ENCODE data around the gene SAP130.

SAP130 gene

GRCh38 chr2:128027801-128028667 is at the start of gene SAP130:
Gene SAP130 (minus strand): TSS chr2:128028059. CDS start chr2:128026292, 1,767 bp downstream.
- ATAC-seq: peak; percentile 92
- no peak for TF ChIP-seq PPARA (CRISPR knock-in tag; IDR thresholded peaks at IDR 0.05; ENCODE audit: borderline replicate concordance)
- TF ChIP-seq ISL1 (CRISPR knock-in tag; IDR thresholded peaks at IDR 0.05): no peak
- TF ChIP-seq ZFP30 (CRISPR knock-in tag; IDR thresholded peaks at IDR 0.05): no peak
- TF ChIP-seq TSHZ2 (CRISPR knock-in tag; IDR thresholded peaks at IDR 0.05): no peak
- TF ChIP-seq ZNF565 (CRISPR knock-in tag; conservative IDR thresholded peaks at IDR 0.05; ENCODE audit: low read depth): no peak
- no peak for TF ChIP-seq CSRNP3 (CRISPR knock-in tag; IDR thresholded peaks at IDR 0.05)
- TF ChIP-seq PATZ1 (CRISPR knock-in tag; IDR thresholded peaks at IDR 0.05; ENCODE audit: borderline replicate concordance): no peak
- TF ChIP-seq ZNF8 (CRISPR knock-in tag; IDR thresholded peaks at IDR 0.05): no peak
- TF ChIP-seq ESRRG (CRISPR knock-in tag; IDR thresholded peaks at IDR 0.05): no peak

DNA sequence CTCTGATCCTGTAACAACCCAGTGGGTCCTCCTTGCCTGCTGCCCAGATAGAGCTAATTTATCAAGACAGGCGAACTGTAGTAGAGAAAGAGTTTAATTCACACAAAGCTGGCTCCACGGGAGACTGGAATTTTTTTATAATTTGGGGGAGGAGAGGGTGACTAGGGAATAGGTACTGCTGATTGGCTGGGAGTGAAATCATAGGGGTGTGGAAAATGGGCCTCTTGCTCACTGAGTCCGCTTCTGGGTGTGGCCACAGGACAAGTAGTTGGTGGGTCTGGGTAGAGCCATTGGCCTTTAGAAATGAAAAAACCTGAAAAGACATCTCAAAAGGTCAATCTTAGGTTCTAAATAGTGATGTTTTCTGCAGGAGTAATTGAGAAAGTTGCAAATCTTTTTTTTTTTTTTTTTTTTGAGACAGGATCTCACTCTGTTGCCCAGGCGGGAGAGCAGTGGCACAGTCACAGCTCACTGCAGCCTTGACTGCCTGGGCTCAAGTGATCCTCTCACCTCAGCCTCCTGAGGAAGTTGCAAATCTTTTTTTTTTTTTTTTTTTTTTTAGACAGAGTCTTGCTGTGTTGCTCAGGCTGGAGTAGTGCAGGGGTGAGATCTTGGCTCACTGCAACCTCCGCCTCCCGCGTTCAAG is 48.7 kb upstream of the SAP130 start:
- TF ChIP-seq ZNF8 (CRISPR knock-in tag; IDR thresholded peaks at IDR 0.05) (no peak), ESRRG (CRISPR knock-in tag; IDR thresholded peaks at IDR 0.05) (no peak), BACH2 (CRISPR knock-in tag; IDR thresholded peaks at IDR 0.05; ENCODE audit: borderline replicate concordance) (no peak), PPARA (CRISPR knock-in tag; IDR thresholded peaks at IDR 0.05; ENCODE audit: borderline replicate concordance) (no peak), ARNTL (CRISPR knock-in tag; IDR thresholded peaks at IDR 0.05; ENCODE audit: borderline replicate concordance, low read depth) (no peak), ZFP3 (CRISPR knock-in tag; IDR thresholded peaks at IDR 0.05) (no peak), TOX (CRISPR knock-in tag; IDR thresholded peaks at IDR 0.05; ENCODE audit: borderline replicate concordance) (no peak), RARB (CRISPR knock-in tag; IDR thresholded peaks at IDR 0.05) (no peak), SNAI2 (CRISPR knock-in tag; IDR thresholded peaks at IDR 0.05) (no peak)
- TF ChIP-seq, protein P1, sequence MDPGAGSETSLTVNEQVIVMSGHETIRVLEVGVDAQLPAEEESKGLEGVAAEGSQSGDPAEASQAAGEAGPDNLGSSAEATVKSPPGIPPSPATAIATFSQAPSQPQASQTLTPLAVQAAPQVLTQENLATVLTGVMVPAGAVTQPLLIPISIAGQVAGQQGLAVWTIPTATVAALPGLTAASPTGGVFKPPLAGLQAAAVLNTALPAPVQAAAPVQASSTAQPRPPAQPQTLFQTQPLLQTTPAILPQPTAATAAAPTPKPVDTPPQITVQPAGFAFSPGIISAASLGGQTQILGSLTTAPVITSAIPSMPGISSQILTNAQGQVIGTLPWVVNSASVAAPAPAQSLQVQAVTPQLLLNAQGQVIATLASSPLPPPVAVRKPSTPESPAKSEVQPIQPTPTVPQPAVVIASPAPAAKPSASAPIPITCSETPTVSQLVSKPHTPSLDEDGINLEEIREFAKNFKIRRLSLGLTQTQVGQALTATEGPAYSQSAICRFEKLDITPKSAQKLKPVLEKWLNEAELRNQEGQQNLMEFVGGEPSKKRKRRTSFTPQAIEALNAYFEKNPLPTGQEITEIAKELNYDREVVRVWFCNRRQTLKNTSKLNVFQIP (CRISPR knock-in tag; IDR thresholded peaks at IDR 0.05; ENCODE audit: borderline replicate concordance, low read depth): no peak
- ATAC-seq: no peak

DNA sequence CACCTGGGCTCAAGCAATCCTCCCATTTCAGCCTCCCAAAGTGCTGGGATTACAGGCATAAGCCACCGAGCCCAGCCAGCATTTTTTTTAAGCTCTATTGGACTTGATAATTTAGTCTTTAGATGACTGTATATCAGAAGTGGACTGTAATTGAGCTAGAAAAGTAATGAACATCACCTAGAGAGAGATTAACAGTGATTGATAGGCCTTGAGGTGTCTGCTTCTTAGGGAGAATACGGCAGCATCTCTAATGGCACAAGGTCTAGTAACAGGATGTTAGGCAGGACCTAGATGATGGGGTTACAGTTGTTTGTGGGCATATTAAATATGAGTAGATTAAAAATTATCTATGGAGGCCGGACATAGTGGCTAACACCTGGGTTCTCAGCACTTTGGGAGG is 45.4 kb upstream of the SAP130 start:
- no peak for ATAC-seq
- no peak for TF ChIP-seq GLIS3 (CRISPR knock-in tag; IDR thresholded peaks at IDR 0.05)
- no peak for TF ChIP-seq ZNF70 (CRISPR knock-in tag; IDR thresholded peaks at IDR 0.05)
- TF ChIP-seq ESRRG (CRISPR knock-in tag; IDR thresholded peaks at IDR 0.05): no peak
- no peak for TF ChIP-seq RARB (CRISPR knock-in tag; IDR thresholded peaks at IDR 0.05)
- TF ChIP-seq ZFP3 (CRISPR knock-in tag; IDR thresholded peaks at IDR 0.05): no peak
- TF ChIP-seq TCF4 (CRISPR knock-in tag; IDR thresholded peaks at IDR 0.05; ENCODE audit: borderline replicate concordance): no peak
- TF ChIP-seq BACH2 (CRISPR knock-in tag; IDR thresholded peaks at IDR 0.05; ENCODE audit: borderline replicate concordance): no peak
- TF ChIP-seq ZFP30 (CRISPR knock-in tag; IDR thresholded peaks at IDR 0.05): no peak
- TF ChIP-seq ZC3H10 (CRISPR knock-in tag; IDR thresholded peaks at IDR 0.05): no peak
- TF ChIP-seq CSRNP3 (CRISPR knock-in tag; IDR thresholded peaks at IDR 0.05): no peak
- TF ChIP-seq OSR1 (CRISPR knock-in tag; IDR thresholded peaks at IDR 0.05): no peak
- no peak for TF ChIP-seq SNAI2 (CRISPR knock-in tag; IDR thresholded peaks at IDR 0.05)
- TF ChIP-seq, protein P1 (CRISPR knock-in tag; IDR thresholded peaks at IDR 0.05; ENCODE audit: borderline replicate concordance, low read depth): no peak
- no peak for TF ChIP-seq ARNTL (CRISPR knock-in tag; IDR thresholded peaks at IDR 0.05; ENCODE audit: borderline replicate concordance, low read depth)
- no peak for TF ChIP-seq ZNF8 (CRISPR knock-in tag; IDR thresholded peaks at IDR 0.05)
- no peak for TF ChIP-seq PPARA (CRISPR knock-in tag; IDR thresholded peaks at IDR 0.05; ENCODE audit: borderline replicate concordance)

All from SK-N-SH treated with all-trans-retinoic acid at 6 μM for 48 hours (cell line).